ENCODE data around the gene USP32. TPM values are rescaled to one million over a fixed set of nuclear protein-coding genes. Genes with fewer than 3 reads are reported as not detected.
"Not testable (repeated sequence)": the region's sequence is repeated elsewhere in the genome, so short reads cannot be mapped to it uniquely, and the experiment has no call there.

USP32 gene
- total RNA-seq, 3 donors from 2014 or later = 20.1 to 22.0 (median 20.9) TPM

- Mint-ChIP-seq H3K9me3 (no peaks in the 10 kb centered on the region), H3K4me3 (no peak overlapping the region), H3K27me3 (ENCODE audit: low read depth) (no peaks in the 10 kb centered on the region), H3K36me3 (ENCODE audit: insufficient read depth) (peaks cover 4% of the 10 kb centered on the region), H3K4me1 (ENCODE audit: low read depth) (peaks cover 4% of the 10 kb centered on the region)
- ATAC-seq = no peak
- no peak for DNase-seq
Measured at GRCh38 chr17:60325730-60326524, 66.0 kb downstream of the USP32 start.

GRCh38 chr17:60323754-60324153 lies 68.2 kb downstream of the USP32 start:
- peaks cover 4% of the 10 kb centered on the region for H3K4me1 Mint-ChIP-seq (ENCODE audit: low read depth)
- no peak overlapping the region for H3K4me3 Mint-ChIP-seq
- ATAC-seq (no peak), DNase-seq (no peak)
- no peaks in the 10 kb centered on the region for H3K27me3 Mint-ChIP-seq (ENCODE audit: low read depth)
- H3K9me3 Mint-ChIP-seq = no peaks in the 10 kb centered on the region
- H3K36me3 Mint-ChIP-seq (ENCODE audit: insufficient read depth) = peaks cover 4% of the 10 kb centered on the region

- Mint-ChIP-seq H3K27me3 (ENCODE audit: low read depth) (no peaks in the 10 kb centered on the region), H3K4me3 (no peak overlapping the region), H3K36me3 (ENCODE audit: insufficient read depth) (peaks cover 3% of the 10 kb centered on the region), H3K4me1 (ENCODE audit: low read depth) (peaks cover 4% of the 10 kb centered on the region), H3K9me3 (no peaks in the 10 kb centered on the region)
- ATAC-seq (no peak), DNase-seq (no peak)
Measured at GRCh38 chr17:60322056-60322387, 69.9 kb downstream of the USP32 start.

- Mint-ChIP-seq H3K27me3 (ENCODE audit: low read depth) (no peaks in the 10 kb centered on the region), H3K4me1 (ENCODE audit: low read depth) (peaks cover 4% of the 10 kb centered on the region), H3K4me3 (no peak overlapping the region), H3K36me3 (ENCODE audit: insufficient read depth) (no peaks in the 10 kb centered on the region), H3K9me3 (no peaks in the 10 kb centered on the region)
- no peak for ATAC-seq
- DNase-seq = no peak
Measured at GRCh38 chr17:60321336-60322055, 70.4 kb downstream of the USP32 start.

- H3K4me3 Mint-ChIP-seq = no peak overlapping the region
- no peaks in the 10 kb centered on the region for H3K9me3 Mint-ChIP-seq
- peaks cover 13% of the 10 kb centered on the region for H3K4me1 Mint-ChIP-seq (ENCODE audit: low read depth)
- H3K27me3 Mint-ChIP-seq (ENCODE audit: low read depth) = no peaks in the 10 kb centered on the region
- H3K36me3 Mint-ChIP-seq (ENCODE audit: insufficient read depth) = no peaks in the 10 kb centered on the region
- no peak for DNase-seq
- ATAC-seq = no peak
Measured at GRCh38 chr17:60318830-60319229, 73.1 kb downstream of the USP32 start.

- Mint-ChIP-seq H3K4me1 (ENCODE audit: low read depth) (peaks cover 17% of the 10 kb centered on the region), H3K36me3 (ENCODE audit: insufficient read depth) (peaks cover 1% of the 10 kb centered on the region), H3K9me3 (no peaks in the 10 kb centered on the region), H3K27me3 (ENCODE audit: low read depth) (no peaks in the 10 kb centered on the region), H3K4me3 (no peak overlapping the region)
- no peak for ATAC-seq
- no peak for DNase-seq
Measured at GRCh38 chr17:60318326-60318725, 73.6 kb downstream of the USP32 start.

GRCh38 chr17:60315650-60316049 lies 76.3 kb downstream of the USP32 start:
- peaks cover 4% of the 10 kb centered on the region for H3K36me3 Mint-ChIP-seq (ENCODE audit: insufficient read depth)
- no peaks in the 10 kb centered on the region for H3K9me3 Mint-ChIP-seq
- DNase-seq (no peak), ATAC-seq (no peak)
- H3K27me3 Mint-ChIP-seq (ENCODE audit: low read depth) = no peaks in the 10 kb centered on the region
- H3K4me3 Mint-ChIP-seq = no peak overlapping the region
- H3K4me1 Mint-ChIP-seq (ENCODE audit: low read depth) = peaks cover 13% of the 10 kb centered on the region

- H3K36me3 Mint-ChIP-seq (ENCODE audit: insufficient read depth); H3K4me3 Mint-ChIP-seq; H3K27me3 Mint-ChIP-seq (ENCODE audit: low read depth); DNase-seq; H3K9me3 Mint-ChIP-seq: not testable (repeated sequence)
- ATAC-seq = peak in 1 of 2 donors; percentile 38
- H3K4me1 Mint-ChIP-seq (ENCODE audit: low read depth) = peaks cover 13% of the 10 kb centered on the region
Measured at GRCh38 chr17:60314900-60315299, 77.0 kb downstream of the USP32 start.

GRCh38 chr17:60314423-60314822 lies 77.5 kb downstream of the USP32 start:
- H3K27me3 Mint-ChIP-seq (ENCODE audit: low read depth) = no peaks in the 10 kb centered on the region
- no peak overlapping the region for H3K4me3 Mint-ChIP-seq
- ATAC-seq (no peak), DNase-seq (no peak)
- H3K36me3 Mint-ChIP-seq (ENCODE audit: insufficient read depth) = peaks cover 7% of the 10 kb centered on the region
- peaks cover 13% of the 10 kb centered on the region for H3K4me1 Mint-ChIP-seq (ENCODE audit: low read depth)
- no peaks in the 10 kb centered on the region for H3K9me3 Mint-ChIP-seq

GRCh38 chr17:60311936-60312335 lies 80.0 kb downstream of the USP32 start:
- ATAC-seq = no peak
- peaks cover 19% of the 10 kb centered on the region for H3K36me3 Mint-ChIP-seq (ENCODE audit: insufficient read depth)
- H3K4me3 Mint-ChIP-seq = no peak overlapping the region
- peaks cover 14% of the 10 kb centered on the region for H3K4me1 Mint-ChIP-seq (ENCODE audit: low read depth)
- no peak for DNase-seq
- no peaks in the 10 kb centered on the region for H3K9me3 Mint-ChIP-seq
- no peaks in the 10 kb centered on the region for H3K27me3 Mint-ChIP-seq (ENCODE audit: low read depth)

GRCh38 chr17:60311186-60311585 lies 80.7 kb downstream of the USP32 start:
- H3K4me3 Mint-ChIP-seq = no peak overlapping the region
- no peaks in the 10 kb centered on the region for H3K27me3 Mint-ChIP-seq (ENCODE audit: low read depth)
- H3K36me3 Mint-ChIP-seq (ENCODE audit: insufficient read depth) = peaks cover 19% of the 10 kb centered on the region
- no peaks in the 10 kb centered on the region for H3K9me3 Mint-ChIP-seq
- H3K4me1 Mint-ChIP-seq (ENCODE audit: low read depth) = peaks cover 14% of the 10 kb centered on the region
- ATAC-seq (no peak), DNase-seq (no peak)

GRCh38 chr17:60305141-60305540 lies 86.8 kb downstream of the USP32 start:
- Mint-ChIP-seq H3K4me3 (no peak overlapping the region), H3K9me3 (no peaks in the 10 kb centered on the region), H3K4me1 (ENCODE audit: low read depth) (peaks cover 20% of the 10 kb centered on the region), H3K36me3 (ENCODE audit: insufficient read depth) (peaks cover 15% of the 10 kb centered on the region), H3K27me3 (ENCODE audit: low read depth) (no peaks in the 10 kb centered on the region)
- DNase-seq (no peak), ATAC-seq (peak; percentile 88 to 91)

GRCh38 chr17:60304502-60304901 lies 87.4 kb downstream of the USP32 start:
- no peak overlapping the region for H3K4me3 Mint-ChIP-seq
- ATAC-seq = no peak

GRCh38 chr17:60303406-60304099 lies 88.4 kb downstream of the USP32 start:
- Mint-ChIP-seq H3K36me3 (ENCODE audit: insufficient read depth) (peaks cover 9% of the 10 kb centered on the region), H3K27me3 (ENCODE audit: low read depth) (no peaks in the 10 kb centered on the region), H3K9me3 (no peaks in the 10 kb centered on the region), H3K4me3 (no peak overlapping the region), H3K4me1 (ENCODE audit: low read depth) (peaks cover 20% of the 10 kb centered on the region)
- DNase-seq = no peak
- no peak for ATAC-seq

More at GRCh38 chr17:60304502-60304901, 87.4 kb downstream of the USP32 start:
- peaks cover 13% of the 10 kb centered on the region for H3K36me3 Mint-ChIP-seq (ENCODE audit: insufficient read depth)
- H3K27me3 Mint-ChIP-seq (ENCODE audit: low read depth) = no peaks in the 10 kb centered on the region
- DNase-seq = no peak
- no peaks in the 10 kb centered on the region for H3K9me3 Mint-ChIP-seq
- peaks cover 20% of the 10 kb centered on the region for H3K4me1 Mint-ChIP-seq (ENCODE audit: low read depth)

Measured in activated T-cell treated with anti-CD3 and anti-CD28 coated beads, Interleukin-2, amount 50 U/mL, for 4 hours (primary cell).